ENCODE results near the gene PKD1.

PKD1 gene

GRCh38 chr16:2088759-2089358, 46.8 kb downstream of the PKD1 start:
- no peak for DNase-seq (ENCODE audit: low read depth, low spot score)

DNA sequence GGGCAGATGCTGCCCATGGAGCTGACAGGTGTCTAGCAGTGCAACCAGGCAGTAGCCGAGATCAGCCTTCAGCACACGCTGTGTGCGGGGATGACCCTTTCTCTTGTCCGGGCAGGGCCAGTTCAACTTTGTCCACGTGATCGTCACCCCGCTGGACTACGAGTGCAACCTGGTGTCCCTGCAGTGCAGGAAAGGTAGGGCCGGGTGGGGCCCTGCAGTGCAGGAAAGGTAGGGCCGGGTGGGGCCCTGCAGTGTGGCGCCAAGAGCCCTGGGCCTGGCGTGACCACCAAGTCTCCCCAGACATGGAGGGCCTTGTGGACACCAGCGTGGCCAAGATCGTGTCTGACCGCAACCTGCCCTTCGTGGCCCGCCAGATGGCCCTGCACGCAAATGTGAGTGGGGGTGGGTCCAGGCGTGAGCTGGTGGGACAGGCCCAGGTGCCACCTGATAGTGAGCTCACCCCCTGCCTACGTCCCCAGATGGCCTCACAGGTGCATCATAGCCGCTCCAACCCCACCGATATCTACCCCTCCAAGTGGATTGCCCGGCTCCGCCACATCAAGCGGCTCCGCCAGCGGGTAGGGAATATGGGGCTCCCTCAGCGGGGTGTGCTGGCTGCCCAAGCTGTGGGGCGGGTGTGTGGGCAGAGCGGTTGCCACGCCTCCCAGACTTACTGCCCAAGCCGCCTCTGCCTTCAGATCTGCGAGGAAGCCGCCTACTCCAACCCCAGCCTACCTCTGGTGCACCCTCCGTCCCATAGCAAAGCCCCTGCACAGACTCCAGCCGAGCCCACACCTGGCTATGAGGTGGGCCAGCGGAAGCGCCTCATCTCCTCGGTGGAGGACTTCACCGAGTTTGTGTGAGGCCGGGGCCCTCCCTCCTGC, 47.7 kb downstream of the PKD1 start:
- DNase-seq (ENCODE audit: low read depth, low spot score), result no peak

GRCh38 chr16:2086812-2087747, 48.6 kb downstream of the PKD1 start:
- DNase-seq (ENCODE audit: low read depth, low spot score), result no peak

DNA sequence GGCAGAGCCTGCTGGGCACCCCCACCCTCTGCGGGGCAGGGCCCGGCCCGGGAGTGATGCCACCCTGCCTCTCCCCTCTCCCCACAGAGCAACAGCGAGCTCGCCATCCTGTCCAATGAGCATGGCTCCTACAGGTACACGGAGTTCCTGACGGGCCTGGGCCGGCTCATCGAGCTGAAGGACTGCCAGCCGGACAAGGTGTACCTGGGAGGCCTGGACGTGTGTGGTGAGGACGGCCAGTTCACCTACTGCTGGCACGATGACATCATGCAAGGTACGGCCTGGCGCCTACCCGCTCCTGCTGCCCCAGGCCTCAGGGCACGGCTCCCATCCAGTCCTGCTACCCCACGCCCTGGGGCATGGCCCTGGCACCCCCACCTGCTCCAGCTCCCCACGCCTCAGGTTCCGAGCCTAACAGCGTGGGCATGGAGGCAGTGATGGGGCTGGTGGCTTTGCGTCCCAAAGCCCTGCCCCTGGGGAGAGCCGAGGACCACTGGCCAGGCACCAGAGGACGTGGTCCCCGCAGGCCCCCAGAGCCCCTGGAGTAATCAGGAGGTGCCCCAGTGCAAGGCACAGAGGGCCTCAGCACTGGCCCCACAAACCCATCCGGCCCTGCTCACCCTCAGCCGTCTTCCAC, 49.5 kb downstream of the PKD1 start:
- DNase-seq (ENCODE audit: low read depth, low spot score), result no peak

DNA sequence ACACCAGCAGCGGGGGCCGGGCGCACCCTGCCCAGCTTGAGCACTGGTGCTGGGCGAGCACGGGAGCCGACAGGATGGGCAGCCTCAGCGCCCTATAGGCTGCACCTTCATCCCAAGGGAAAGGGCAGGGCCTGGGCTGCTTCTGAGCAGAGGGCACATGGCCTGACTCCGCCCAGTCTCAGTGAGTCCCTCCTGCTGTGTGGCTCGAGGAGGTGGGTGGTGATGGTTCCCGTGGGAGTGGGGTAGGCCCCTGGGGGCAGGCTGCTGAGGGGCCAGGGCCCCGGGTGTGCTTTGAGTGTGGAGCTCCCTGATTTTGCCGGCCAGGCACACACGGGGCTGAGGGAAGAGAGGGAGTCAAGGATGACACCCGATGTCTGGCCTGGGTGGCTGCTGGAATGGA, 50.0 kb downstream of the PKD1 start:
- no peak for DNase-seq (ENCODE audit: low read depth, low spot score)

- DNase-seq (ENCODE audit: low read depth, low spot score), result no peak
Observed at GRCh38 chr16:2084895-2085625, 50.6 kb downstream of the PKD1 start.

DNA sequence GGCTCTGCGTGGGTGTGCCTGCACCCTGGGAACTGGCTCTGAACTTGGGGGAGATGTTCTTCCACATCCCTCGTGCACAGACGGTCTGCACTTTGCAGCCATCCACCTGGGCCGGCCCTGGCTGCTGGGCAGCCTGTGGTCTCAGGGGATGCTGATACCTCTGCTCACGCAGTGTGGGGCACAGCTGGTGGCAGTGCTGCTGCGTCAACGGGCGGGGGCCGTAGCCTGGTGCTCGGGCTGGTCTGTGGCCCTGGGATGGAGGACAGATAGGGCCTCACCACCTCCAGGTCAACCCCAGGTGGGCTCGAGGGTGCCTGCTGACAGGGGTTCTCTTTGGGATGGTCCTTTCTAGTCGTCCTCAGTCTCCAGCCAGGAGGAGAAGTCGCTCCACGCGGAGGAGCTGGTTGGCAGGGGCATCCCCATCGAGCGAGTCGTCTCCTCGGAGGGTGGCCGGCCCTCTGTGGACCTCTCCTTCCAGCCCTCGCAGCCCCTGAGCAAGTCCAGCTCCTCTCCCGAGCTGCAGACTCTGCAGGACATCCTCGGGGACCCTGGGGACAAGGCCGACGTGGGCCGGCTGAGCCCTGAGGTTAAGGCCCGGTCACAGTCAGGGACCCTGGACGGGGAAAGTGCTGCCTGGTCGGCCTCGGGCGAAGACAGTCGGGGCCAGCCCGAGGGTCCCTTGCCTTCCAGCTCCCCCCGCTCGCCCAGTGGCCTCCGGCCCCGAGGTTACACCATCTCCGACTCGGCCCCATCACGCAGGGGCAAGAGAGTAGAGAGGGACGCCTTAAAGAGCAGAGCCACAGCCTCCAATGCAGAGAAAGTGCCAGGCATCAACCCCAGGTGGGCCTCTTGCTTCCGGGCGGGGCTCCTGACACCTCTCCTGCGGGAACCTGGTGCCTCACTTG, 51.6 kb downstream of the PKD1 start:
- DNase-seq (ENCODE audit: low read depth, low spot score), result no peak

DNA sequence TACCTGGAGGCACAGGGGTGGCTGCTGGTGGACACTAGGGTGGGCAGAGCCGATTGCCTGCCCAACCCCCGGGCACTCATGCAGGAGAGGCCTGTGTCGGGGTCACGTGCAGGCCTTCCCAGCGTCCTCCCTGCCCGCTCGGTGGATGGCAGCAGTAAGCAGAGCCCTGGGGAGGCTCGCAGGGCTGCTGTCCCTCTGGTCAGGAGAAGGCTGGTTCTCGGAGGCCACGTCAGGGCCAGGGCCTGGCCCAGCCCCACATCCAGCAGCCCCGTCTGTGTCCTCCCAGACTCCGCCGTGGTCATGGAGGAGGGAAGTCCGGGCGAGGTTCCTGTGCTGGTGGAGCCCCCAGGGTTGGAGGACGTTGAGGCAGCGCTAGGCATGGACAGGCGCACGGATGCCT, 52.3 kb downstream of the PKD1 start:
- no peak for DNase-seq (ENCODE audit: low read depth, low spot score)

DNA sequence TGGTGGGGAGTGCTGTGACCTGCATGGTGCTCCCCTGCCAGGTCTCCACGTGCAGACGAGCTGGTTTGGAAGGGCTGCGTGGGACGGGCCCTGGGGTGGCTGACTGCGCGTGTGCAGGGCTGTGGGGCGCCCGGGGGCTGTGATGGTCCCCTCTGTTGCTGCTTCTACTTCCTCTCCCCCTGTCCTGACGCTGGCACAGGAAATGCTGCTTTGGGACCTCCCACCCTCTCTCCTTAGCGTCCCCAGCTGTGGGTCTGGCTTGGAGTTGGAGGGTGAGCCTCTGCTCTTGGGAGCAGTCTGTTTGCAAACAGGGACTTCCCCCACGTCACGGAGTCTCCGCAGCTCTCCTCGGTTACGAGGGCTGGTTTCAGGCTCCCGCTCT, 52.7 kb downstream of the PKD1 start:
- no peak for DNase-seq (ENCODE audit: low read depth, low spot score)

DNA sequence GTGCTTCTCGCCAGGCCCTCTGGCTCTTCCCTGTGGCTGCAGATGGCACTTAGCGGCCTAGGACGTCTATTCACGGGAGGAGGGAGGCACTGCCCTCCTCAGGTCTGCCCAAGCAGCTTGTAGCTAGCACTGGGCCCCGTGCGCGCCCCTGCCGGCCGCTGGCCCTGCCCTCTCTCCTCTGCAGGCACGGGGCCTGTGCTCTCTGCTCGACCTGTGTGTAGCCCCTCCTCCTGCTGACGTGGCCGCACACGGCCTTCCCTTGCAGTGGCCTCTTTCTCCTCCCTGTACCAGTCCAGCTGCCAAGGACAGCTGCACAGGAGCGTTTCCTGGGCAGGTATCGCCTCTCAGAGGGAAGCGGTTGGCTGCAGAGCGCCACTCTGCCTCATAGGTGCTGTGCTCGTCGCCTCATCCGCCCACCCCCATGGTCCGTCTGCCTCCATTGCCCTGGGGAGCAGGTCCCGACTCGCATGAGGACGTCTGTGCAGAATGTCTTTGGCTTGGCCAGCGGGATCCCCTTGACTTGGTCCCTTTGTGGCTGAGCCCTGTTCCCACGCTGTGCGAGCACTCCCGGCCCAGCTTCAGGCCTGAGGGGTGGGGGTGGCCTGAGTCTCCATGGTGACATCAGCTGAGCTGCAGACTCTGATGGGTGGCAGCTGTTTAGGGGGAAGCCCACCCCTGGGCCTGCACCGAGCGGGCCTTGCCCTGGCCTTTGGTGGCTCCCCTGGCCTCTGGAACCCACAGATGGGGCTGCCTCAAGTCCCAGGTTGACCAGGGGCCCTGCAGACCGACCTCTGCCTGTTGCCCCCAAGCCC, 53.3 kb downstream of the PKD1 start:
- DNase-seq (ENCODE audit: low read depth, low spot score), result no peak

- DNase-seq (ENCODE audit: low read depth, low spot score), result no peak
Observed at GRCh38 chr16:2081201-2082084, 54.3 kb downstream of the PKD1 start.

GRCh38 chr16:2079991-2080390, 55.7 kb downstream of the PKD1 start:
- DNase-seq (ENCODE audit: low read depth, low spot score), result no peak

DNA sequence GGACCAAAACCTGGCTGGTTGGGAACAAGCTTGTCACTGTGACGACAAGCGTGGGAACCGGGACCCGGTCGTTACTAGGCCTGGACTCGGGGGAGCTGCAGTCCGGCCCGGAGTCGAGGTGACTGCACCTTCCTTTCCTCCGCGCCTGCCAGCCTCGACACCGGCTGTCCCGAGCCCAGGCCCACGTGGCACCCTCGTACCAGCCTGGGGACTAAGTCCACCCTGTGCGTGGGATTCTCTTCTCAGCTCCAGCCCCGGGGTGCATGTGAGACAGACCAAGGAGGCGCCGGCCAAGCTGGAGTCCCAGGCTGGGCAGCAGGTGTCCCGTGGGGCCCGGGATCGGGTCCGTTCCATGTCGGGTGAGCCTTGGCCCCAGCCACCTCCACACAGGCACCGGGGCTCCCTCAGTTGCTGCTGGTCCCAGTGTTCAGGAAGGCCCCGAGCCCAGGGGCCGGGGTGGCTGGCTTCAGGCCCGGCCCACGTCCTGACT, 56.3 kb downstream of the PKD1 start:
- DNase-seq (ENCODE audit: low read depth, low spot score), result no peak

- DNase-seq (ENCODE audit: low read depth, low spot score), result no peak
Observed at GRCh38 chr16:2078691-2079090, 57.0 kb downstream of the PKD1 start.

GRCh38 chr16:2078096-2078495, 57.6 kb downstream of the PKD1 start:
- DNase-seq (ENCODE audit: low read depth, low spot score), result no peak

- DNase-seq (ENCODE audit: low read depth, low spot score), result no peak
Observed at GRCh38 chr16:2077696-2078095, 58.0 kb downstream of the PKD1 start.

GRCh38 chr16:2077016-2077415, 58.7 kb downstream of the PKD1 start:
- no peak for DNase-seq (ENCODE audit: low read depth, low spot score)

All from activated naive CD8-positive, alpha-beta T cell treated with anti-CD3 and anti-CD28 coated beads, Interleukin-2, amount 50 U/mL, for 16 hours (primary cell).